ENCODE data around the gene GRHL1.
"Not testable (repeated sequence)": the region's sequence is repeated elsewhere in the genome, so short reads cannot be mapped to it uniquely, and the experiment has no call there.

Gene GRHL1

DNA sequence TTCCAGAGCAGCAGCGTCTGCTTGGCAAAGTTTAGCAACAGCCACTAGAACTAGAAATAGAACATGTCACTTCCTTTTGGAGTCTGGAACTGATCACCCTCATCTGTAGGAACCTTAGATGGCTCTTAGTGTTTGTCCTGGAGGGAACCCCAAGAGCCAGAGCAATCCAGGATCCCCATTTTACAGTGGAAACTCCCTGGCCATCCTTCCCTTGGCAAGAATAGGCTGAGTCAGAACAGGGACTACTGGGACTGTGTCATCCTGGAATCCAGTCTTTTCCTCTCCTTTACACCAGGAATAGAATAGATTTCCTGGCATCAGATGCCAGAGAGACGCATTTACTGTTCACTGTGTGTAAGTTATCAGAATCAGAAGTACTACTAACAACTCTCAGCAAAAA is 33.2 kb upstream of the GRHL1 start:
- Histone ChIP-seq H3K36me3 (ENCODE audit: insufficient read depth, low read length) (peaks cover 64% of the 10 kb centered on the region), H3K9me3 (ENCODE audit: low read depth, low read length) (no peaks in the 10 kb centered on the region), H3K27ac (no peak overlapping the region), H3K4me3 (no peak overlapping the region), H3K9ac (ENCODE audit: insufficient read length) (no peak overlapping the region)
- no peak for TF ChIP-seq FOXP2 (optimal IDR thresholded peaks at IDR 0.05; ENCODE audit: control extremely low read depth, extremely low read length, insufficient read depth)
- no peak for TF ChIP-seq EZH2 (IDR thresholded peaks at IDR 0.05)
- no peak for TF ChIP-seq POLR2AphosphoS5 (IDR thresholded peaks at IDR 0.05; ENCODE audit: borderline replicate concordance, low read depth, low read length)
- no peak for DNase-seq (ENCODE audit: low read depth, low spot score)

DNA sequence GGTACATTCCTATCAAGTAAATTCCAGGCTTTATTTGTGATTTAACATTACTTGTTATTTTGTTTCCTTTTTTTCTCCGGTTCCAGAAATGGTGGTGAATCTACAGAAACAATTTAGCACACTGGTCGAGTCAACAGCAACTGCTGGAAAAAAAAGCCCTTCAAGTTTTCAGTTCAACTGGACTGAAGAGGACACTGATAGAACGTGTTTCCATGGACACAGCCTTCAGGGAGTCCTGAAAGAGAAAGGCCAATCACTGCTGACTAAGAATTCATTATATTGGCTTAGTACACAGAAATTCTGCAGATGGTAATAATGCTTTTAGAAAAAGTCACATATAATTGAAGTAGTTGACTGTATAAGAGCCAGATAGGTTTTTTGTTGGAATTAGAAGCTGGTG is 32.0 kb upstream of the GRHL1 start:
- TF ChIP-seq EZH2 (IDR thresholded peaks at IDR 0.05) (no peak), FOXP2 (optimal IDR thresholded peaks at IDR 0.05; ENCODE audit: control extremely low read depth, extremely low read length, insufficient read depth) (no peak), POLR2AphosphoS5 (IDR thresholded peaks at IDR 0.05; ENCODE audit: borderline replicate concordance, low read depth, low read length) (no peak)
- no peak for DNase-seq (ENCODE audit: low read depth, low spot score)
- Histone ChIP-seq H3K36me3 (ENCODE audit: insufficient read depth, low read length) (peaks cover 51% of the 10 kb centered on the region), H3K9ac (ENCODE audit: insufficient read length) (no peak overlapping the region), H3K9me3 (ENCODE audit: low read depth, low read length) (no peaks in the 10 kb centered on the region), H3K27ac (no peak overlapping the region), H3K4me3 (no peak overlapping the region)

DNA sequence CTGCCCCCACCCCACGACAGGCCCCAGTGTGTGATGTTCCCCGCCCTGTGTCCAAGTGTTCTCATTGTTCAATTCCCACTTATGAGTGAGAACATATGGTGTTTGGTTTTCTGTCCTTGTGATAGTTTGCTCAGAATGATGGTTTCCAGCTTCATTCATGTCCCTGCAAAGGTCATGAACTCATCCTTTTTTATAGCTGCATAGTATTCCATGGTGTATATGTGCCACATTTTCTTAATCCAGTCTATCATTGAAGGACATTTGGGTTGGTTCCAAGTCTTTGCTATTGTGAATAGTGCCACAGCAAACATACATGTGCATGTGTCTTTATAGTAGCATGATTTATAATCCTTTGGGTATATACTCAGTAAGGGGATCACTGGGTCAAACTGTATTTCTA is 24.5 kb upstream of the GRHL1 start:
- not testable (repeated sequence) for H3K27ac ChIP-seq; H3K36me3 ChIP-seq (ENCODE audit: insufficient read depth, low read length); H3K9me3 ChIP-seq (ENCODE audit: low read depth, low read length); H3K9ac ChIP-seq (ENCODE audit: insufficient read length); H3K4me3 ChIP-seq; DNase-seq (ENCODE audit: low read depth, low spot score)

DNA sequence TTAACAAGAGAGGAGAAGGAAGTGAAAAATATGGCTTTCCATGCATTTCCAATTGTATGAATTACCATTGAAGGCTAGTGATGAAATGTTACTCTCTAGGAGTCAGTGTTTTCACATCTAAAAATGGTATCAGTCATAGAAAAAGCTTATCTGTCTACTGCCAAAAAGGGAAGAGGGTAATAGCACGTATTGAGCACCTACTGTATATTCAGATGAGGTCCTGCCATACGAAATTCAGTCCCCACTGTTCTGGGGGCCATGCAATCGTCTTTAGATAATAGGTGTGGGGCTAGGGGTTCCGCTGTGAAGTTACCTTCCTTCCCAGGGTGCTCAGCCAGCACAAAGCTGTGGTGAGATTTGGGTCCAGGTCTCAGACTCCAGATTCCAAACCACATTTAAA is 14.2 kb upstream of the GRHL1 start:
- Histone ChIP-seq H3K4me3 (no peak overlapping the region), H3K36me3 (ENCODE audit: insufficient read depth, low read length) (peaks cover 14% of the 10 kb centered on the region), H3K9me3 (ENCODE audit: low read depth, low read length) (no peaks in the 10 kb centered on the region), H3K27ac (no peak overlapping the region), H3K9ac (ENCODE audit: insufficient read length) (no peak overlapping the region)
- no peak for DNase-seq (ENCODE audit: low read depth, low spot score)
- TF ChIP-seq POLR2AphosphoS5 (IDR thresholded peaks at IDR 0.05; ENCODE audit: borderline replicate concordance, low read depth, low read length) (no peak), FOXP2 (optimal IDR thresholded peaks at IDR 0.05; ENCODE audit: control extremely low read depth, extremely low read length, insufficient read depth) (no peak), EZH2 (IDR thresholded peaks at IDR 0.05) (no peak)

DNA sequence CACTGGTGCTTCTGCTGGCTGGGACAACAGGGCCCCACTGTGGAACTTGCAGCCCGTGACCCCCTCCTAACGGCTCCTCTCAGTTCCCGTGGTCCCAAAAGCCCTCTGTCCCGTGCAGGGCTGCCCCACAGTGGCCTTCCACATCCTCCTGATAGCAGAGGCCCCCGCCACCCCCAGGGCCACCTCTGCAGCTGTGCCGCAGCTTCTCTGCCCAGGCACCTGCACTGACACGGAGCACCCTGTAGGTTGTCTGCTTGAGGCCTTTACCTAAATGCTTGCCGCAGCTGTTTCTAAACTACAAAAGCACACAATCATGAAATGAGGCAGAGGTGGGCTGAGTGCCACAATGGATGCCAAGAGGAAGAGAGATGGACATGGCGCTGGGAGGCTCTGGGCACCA is 13.5 kb upstream of the GRHL1 start:
- TF ChIP-seq EZH2 (IDR thresholded peaks at IDR 0.05), result no peak
- TF ChIP-seq FOXP2 (optimal IDR thresholded peaks at IDR 0.05; ENCODE audit: control extremely low read depth, extremely low read length, insufficient read depth), result no peak
- no peak for TF ChIP-seq POLR2AphosphoS5 (IDR thresholded peaks at IDR 0.05; ENCODE audit: borderline replicate concordance, low read depth, low read length)
- Histone ChIP-seq H3K4me3 (no peak overlapping the region), H3K36me3 (ENCODE audit: insufficient read depth, low read length) (peaks cover 13% of the 10 kb centered on the region), H3K27ac (no peak overlapping the region), H3K9me3 (ENCODE audit: low read depth, low read length) (no peaks in the 10 kb centered on the region), H3K9ac (ENCODE audit: insufficient read length) (no peak overlapping the region)
- DNase-seq (ENCODE audit: low read depth, low spot score), result no peak

DNA sequence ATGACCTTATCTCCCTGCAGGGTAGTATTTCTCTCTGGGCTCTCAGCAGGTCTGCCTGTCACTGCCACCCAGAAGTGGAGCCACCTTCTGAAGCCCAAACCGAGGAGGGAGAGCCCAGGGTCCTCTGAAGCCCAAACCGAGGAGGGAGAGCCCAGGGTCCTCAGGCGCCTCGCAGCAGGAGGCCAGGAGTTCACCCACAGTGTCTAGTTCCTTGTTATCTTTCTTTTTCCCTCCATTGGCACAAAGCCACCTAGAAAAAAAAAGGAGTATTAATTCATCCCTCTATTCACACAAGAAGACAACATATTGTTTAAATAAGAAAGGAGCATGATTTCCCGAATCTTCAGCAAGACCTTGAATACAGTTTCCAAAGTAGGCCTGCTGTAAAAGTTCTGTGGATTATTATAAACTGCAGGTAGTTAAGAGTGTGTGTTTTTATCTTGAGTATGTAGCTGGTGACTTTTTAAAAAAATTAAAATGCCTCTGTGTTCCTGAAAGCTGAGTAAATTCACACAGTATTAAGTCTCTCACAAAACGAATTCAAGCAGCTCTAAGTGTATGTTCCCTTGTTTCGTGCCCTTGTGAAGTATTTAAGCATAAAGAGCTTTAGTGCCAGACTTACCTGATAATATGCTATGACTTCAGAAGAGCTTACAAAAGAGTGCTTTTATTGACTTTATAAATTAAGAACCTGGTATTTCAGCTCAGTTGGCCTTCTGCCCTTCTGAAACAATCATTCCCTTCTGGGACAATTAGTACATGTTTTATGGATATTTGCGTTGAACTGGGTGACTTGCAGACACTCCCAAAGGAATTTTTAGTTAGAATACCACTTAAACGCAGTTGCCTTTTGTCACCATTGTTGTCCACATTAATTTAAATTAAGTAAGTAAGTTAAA is 11.7 kb upstream of the GRHL1 start:
- no peaks in the 10 kb centered on the region for H3K9me3 ChIP-seq (ENCODE audit: low read depth, low read length)
- H3K9ac ChIP-seq (ENCODE audit: insufficient read length), result no peak overlapping the region
- TF ChIP-seq POLR2AphosphoS5 (IDR thresholded peaks at IDR 0.05; ENCODE audit: borderline replicate concordance, low read depth, low read length) (no peak), EZH2 (IDR thresholded peaks at IDR 0.05) (no peak), FOXP2 (optimal IDR thresholded peaks at IDR 0.05; ENCODE audit: control extremely low read depth, extremely low read length, insufficient read depth) (no peak)
- no peak for DNase-seq (ENCODE audit: low read depth, low spot score)
- peak overlapping the region; percentile 42; the same call in 1 of the 2 replicates for H3K27ac ChIP-seq
- no peaks in the 10 kb centered on the region; the same call in 1 of the 2 replicates for H3K36me3 ChIP-seq (ENCODE audit: insufficient read depth, low read length)
- H3K4me3 ChIP-seq, result no peak overlapping the region

DNA sequence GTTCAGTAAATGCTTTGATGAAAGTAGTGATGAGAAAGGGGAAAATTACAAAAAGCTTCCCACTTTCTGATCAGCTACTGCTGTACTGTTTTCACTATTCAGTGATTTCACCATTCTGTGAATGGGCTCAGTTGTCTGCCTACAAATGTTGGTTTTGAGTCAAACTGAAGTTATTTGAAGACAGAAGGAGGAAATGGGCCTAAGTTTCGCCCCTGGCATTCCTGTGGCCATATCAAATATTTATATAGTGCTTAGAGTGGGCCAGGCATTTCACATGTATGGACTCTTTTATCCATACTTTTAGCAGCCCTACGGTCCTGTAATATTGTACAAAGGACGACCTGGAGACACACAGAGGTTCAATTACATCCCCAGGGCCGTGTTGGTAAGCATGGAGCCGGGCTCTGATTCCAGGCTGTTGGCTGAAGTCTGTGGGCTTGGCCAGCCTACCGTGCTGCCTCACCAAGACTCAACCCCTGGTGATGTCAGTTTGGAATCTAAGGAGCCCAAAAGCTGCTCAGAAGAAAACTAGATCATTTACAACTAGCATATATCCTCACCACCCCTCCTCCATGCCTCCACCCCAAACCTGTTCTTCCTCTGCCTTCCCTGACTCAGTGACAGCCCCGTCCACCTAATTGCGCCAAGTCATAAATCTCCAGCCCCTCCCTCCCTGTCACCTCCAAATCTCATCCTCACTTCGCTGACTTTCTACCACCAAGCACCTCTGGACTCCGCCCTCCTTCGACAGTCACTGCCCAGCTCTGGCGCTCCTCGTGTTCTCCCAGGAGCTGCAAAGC is 10.1 kb upstream of the GRHL1 start:
- DNase-seq (ENCODE audit: low read depth, low spot score), result no peak
- Histone ChIP-seq H3K4me3 (no peak overlapping the region), H3K9ac (ENCODE audit: insufficient read length) (no peak overlapping the region), H3K27ac (no peak overlapping the region), H3K9me3 (ENCODE audit: low read depth, low read length) (no peaks in the 10 kb centered on the region), H3K36me3 (ENCODE audit: insufficient read depth, low read length) (no peaks in the 10 kb centered on the region)
- no peak for TF ChIP-seq POLR2AphosphoS5 (IDR thresholded peaks at IDR 0.05; ENCODE audit: borderline replicate concordance, low read depth, low read length)
- TF ChIP-seq EZH2 (IDR thresholded peaks at IDR 0.05), result no peak
- no peak for TF ChIP-seq FOXP2 (optimal IDR thresholded peaks at IDR 0.05; ENCODE audit: control extremely low read depth, extremely low read length, insufficient read depth)

DNA sequence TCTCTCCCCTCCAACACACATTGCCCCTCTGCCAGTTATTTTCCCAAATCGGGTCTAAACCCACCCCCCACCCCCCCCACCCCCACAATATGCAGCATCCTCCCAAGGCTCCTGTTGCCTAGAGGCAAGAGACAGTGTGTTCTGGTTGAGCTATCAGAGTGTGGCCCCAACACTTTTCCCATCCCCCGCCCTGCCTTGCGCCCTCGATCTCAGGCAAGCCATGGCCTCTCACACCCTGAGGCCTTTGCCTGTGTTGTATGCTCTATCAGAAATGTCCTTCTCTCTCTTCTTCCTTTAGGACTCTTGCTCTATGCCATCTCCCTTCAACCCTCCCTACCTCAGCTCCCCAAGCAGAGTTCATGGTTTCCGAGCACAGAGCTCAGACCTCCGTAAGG is 9.5 kb upstream of the GRHL1 start:
- Histone ChIP-seq H3K4me3 (no peak overlapping the region), H3K27ac (no peak overlapping the region), H3K9ac (ENCODE audit: insufficient read length) (no peak overlapping the region), H3K36me3 (ENCODE audit: insufficient read depth, low read length) (no peaks in the 10 kb centered on the region), H3K9me3 (ENCODE audit: low read depth, low read length) (no peaks in the 10 kb centered on the region)
- TF ChIP-seq EZH2 (IDR thresholded peaks at IDR 0.05) (no peak), FOXP2 (optimal IDR thresholded peaks at IDR 0.05; ENCODE audit: control extremely low read depth, extremely low read length, insufficient read depth) (no peak), POLR2AphosphoS5 (IDR thresholded peaks at IDR 0.05; ENCODE audit: borderline replicate concordance, low read depth, low read length) (no peak)
- DNase-seq (ENCODE audit: low read depth, low spot score), result no peak
